GM21717 (cell line): ENCODE results near the gene MYO7A.

Experiments
- ATAC-seq: cut with Tn5 transposase; IDR thresholded peaks from one replicate; pipeline ENCODE4 v1.9.1; 2021; ENCODE audit warnings: mild to moderate bottlenecking, moderate library complexity; ENCODE audit not compliant: unreplicated experiment

Gene MYO7A

GRCh38 chr11:77127920-77128691, at the start of gene MYO7A:
MYO7A (plus strand) TSS chr11:77128246; CDS start chr11:77130635, 2,389 bp downstream.
- no peak for ATAC-seq

GRCh38 chr11:77079666-77080065, 48.4 kb upstream of the MYO7A start:
- ATAC-seq, result no peak

GRCh38 chr11:77080643-77081210, 47.3 kb upstream of the MYO7A start:
- ATAC-seq, result no peak

GRCh38 chr11:77081381-77081851, 46.6 kb upstream of the MYO7A start:
- no peak for ATAC-seq

GRCh38 chr11:77081976-77082836, 45.8 kb upstream of the MYO7A start:
- no peak for ATAC-seq

- no peak for ATAC-seq
Measured at GRCh38 chr11:77082838-77083565, 45.0 kb upstream of the MYO7A start.

GRCh38 chr11:77083566-77084245, 44.3 kb upstream of the MYO7A start:
- no peak for ATAC-seq

GRCh38 chr11:77084581-77085191, 43.4 kb upstream of the MYO7A start:
- ATAC-seq, result no peak

- ATAC-seq, result no peak
Measured at GRCh38 chr11:77085652-77086051, 42.4 kb upstream of the MYO7A start.

- ATAC-seq, result no peak
Measured at GRCh38 chr11:77086521-77087472, 41.2 kb upstream of the MYO7A start.

GRCh38 chr11:77087723-77088225, 40.3 kb upstream of the MYO7A start:
- ATAC-seq, result no peak

GRCh38 chr11:77088236-77089003, 39.6 kb upstream of the MYO7A start:
- ATAC-seq, result no peak

- no peak for ATAC-seq
Measured at GRCh38 chr11:77089004-77089545, 39.0 kb upstream of the MYO7A start.

GRCh38 chr11:77090046-77090372, 38.0 kb upstream of the MYO7A start:
- ATAC-seq, result no peak

- ATAC-seq, result no peak
Measured at GRCh38 chr11:77090373-77091111, 37.5 kb upstream of the MYO7A start.

- peak; percentile 76 for ATAC-seq
Measured at GRCh38 chr11:77091146-77091940, 36.7 kb upstream of the MYO7A start.
